Activated naive CD4-positive, alpha-beta T cell treated with anti-CD3 and anti-CD28 coated beads, Interleukin-2, amount 50 U/mL, for 16 hours (primary cell): ENCODE data around the gene SLC25A26.

Source experiments
- DNase-seq: peaks from one replicate; pipeline ENCODE4 v3.0.0-alpha.2; 2020

The SLC25A26 gene

DNA sequence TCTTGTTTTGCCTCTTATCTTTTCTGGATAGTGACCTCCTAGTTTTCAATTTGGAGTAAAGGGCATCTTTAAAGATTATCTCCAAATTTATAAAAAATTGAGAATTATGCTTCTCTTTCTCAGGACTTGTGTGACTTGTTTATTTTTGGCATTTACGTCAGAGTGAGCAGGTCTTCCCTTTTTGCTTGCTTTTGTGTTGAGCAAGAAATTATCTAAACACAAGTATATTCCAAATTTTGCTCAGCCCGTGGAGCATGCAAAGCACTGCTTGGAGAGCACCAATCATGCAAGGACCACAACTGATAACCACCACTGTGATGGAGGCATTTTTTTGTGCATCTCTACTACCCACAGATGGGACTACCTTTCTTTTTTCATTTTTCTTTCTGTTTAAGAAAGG, 7.1 kb downstream of the SLC25A26 start:
- DNase-seq = no peak

DNA sequence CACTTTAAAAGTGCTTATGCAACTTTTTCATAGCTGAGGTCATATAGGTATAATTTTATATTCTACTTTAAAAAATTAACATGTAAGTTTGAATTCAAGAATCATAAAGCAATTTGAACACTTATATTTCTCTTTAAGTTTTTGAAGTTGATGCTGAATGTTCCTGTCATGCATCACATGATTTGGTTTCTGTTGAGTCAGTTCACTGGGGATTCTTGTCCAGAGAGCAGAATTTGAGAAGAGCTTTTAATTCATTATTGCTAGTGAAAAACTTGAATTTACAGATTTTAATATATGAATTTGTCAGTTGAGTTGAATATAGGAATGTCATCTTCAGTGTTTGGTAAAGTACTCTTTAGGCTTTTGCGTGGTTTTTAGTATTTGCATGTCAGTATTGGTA, 7.9 kb downstream of the SLC25A26 start:
- no peak for DNase-seq

DNA sequence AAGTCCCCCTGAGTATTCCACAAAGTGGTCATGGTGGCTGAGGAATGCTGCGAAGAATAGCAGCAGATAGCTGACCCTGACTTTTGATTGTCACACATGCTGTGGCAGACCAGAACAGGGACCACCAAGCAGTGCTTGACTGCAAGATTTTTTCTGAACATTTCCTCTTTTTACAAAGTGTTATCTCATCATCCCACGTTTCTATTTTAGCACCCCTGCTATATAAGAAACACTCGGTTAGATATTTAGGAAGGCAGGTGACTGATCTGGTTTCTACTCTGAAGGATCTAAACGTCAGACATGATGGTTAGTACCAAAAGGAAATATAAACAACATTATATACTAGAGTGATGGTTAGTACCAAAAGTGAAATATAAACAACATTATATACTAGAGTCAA, 9.1 kb downstream of the SLC25A26 start:
- no peak for DNase-seq

DNA sequence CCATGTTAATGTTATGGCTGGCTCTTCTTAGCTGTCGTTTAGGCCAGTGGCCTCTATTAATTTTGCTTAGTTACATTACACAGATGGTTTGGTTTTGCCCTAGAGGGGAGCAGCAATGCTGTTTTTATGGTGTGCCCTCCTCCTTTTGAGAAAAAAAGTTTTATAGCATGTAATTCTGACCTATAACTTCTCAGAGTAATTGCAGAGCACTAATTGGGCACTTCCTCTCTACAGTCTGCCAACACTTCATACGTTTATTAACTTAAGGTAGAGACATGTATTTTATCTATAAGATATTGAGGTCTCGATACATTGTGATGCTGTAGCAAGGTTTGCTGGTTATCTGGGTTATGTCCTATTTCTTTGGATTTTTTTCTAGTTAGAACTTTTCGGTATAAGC, 12.2 kb downstream of the SLC25A26 start:
- DNase-seq = no peak

DNA sequence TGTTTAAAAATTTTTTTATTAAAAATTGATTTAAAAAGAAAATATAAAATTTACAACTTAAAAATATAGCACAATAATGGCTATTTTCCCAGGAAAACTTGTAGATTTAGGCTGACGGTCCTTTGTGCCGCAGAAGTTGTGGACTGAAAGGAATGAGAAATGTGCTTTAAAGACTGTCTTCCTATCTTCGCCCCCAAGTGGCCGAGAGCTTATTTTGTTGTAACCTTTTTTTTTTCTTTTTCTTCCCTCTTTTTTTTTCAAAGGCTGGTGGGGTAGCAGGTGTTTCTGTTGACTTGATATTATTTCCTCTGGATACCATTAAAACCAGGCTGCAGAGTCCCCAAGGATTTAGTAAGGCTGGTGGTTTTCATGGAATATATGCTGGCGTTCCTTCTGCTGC, 15.5 kb downstream of the SLC25A26 start:
- no peak for DNase-seq

DNA sequence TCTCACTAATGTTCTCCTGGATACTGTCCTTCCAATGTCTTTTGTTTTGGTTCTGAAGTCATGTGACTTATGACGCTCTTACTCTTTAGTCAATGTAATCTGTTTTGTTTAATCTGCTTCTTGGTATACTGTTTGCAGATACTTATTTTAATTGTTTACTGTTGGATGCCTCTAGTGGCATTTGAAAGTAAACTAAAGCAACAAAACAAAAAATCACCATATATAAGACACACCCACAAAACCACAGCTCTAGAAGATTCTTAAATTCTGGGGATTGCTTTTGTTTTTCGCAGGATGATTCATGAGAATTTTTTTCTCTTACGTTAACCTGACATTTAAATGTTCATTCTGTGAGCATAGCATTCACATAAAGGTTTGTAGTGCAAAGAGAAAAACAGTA, 16.8 kb downstream of the SLC25A26 start:
- DNase-seq = no peak

DNA sequence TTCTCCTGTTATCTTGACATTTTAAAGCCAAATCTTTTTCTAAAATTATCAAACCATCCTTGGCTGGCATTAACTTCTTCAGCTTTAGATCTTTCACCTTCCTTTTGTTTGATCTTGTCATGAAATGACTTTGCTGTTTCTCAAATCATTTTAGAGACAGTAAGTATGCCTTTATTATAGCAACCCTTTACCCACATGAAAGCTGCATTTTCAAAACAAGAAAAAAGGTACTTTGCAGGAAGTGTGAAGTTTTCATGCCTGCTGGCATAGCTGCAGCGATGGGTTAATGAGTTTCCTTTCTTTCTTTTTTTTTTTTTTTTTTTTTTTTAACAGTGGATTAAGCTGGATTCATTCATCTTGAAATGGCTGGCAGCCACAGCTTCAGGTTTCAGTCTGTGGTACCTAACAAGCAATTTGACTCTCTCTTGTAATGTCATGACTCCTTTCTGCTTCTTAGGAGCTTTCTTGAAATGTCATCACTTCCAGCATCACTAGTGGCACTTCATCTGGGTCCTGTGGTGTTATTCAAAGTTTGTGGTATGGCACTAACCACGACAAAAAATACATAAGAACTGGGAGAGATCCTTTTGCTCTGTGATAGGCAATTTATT, 18.8 kb downstream of the SLC25A26 start:
- DNase-seq = no peak

DNA sequence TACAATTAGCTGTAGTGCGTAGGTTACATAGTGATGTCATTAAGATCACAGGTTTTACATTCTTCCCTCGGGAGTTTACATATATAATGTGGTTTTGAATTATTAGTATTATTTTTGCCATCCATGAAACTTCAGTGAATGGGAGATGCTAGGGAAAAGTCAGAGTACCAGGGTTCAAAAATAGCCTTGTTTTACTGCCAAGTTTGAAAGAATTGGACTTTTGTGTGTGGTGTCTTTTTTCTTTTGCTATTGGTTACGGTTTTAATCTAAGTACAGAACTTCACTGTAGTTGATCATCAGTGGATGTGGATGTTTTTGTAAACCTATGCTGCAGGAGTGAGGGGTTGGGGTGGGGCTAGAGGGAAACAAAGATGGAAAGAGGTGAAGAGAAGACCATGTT, 20.7 kb downstream of the SLC25A26 start:
- no peak for DNase-seq

DNA sequence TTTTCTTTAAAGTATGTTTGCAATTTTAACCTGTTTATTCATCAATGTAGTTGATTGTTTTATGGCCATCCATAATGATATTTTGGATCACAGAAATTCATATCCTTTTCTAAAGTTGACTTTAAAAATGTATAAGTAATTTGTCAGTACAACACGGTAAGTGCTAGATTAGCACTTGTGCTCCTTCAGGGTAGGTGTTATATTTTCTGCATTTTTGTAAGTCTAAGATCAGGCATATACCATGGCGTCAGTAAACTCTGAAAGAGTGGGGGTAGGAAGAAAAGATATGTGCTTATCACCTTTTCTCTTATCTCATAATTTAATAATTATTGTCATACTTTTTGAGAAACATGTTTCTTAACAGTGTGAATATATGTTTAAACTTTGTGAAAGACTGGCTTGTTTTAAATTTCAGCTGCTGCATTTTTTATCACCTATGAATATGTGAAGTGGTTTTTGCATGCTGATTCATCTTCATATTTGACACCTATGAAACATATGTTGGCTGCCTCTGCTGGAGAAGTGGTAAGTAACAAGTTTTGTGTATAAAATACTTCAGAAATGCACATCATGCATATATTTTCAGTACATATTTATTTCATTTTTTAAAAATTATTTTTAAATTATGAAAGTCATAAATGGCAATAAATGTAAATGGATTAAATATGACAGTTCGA, 22.1 kb downstream of the SLC25A26 start:
- no peak for DNase-seq

DNA sequence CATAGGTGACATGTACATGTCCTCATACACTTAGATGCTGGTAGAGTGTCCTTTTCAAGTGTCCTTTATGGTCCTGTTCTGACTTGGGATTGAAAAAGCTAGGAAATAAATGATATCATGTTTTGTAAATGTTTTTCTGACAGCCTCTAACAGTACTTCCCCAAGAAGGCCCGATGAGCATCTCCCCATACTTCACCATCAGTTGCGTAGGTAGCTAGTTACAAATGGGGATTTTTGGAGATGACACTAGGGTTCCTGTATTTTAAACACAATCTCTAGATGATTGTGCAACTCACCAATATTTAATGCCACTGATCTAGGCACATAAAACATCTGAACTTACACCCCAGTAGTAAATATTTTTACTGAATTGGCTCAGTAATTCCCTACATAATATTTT, 27.8 kb downstream of the SLC25A26 start:
- no peak for DNase-seq

DNA sequence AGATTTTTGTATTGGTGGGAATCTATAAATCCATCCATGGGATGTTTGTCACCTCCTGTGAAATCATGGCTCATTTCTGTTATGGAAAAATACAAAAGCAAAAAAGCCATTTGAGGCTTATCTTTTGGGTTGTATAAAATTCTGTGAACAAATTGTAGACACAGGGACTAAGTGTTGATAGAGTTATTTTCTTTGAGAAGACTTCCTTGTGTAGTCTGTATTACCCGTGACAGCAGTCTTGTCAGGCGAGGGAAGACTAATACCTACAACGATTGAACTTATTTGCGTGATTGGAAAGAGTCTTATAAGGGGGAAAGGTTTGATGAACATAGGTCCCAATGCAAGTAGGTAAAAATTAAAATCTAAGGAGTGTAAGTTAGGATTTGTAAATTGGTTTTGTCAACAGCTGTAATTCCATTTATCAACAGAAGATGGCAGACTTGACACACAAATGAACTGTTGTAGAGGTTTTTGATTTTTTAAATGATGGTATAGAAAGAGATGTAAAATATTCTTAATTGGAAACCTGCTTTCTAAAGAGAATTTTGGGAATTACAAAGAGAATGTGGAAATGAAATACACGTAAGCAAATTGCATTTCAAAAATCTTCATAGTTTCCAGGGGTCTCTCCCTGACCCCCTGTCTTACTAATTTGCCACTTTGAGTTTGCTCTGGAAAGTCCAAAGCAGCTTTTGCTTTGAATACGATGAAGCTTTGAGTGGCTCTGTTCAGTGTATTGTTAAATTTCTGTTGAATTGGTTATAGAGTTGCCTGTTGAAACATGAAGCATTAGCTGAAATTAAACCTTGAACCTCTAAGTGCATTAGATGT, 33.2 kb downstream of the SLC25A26 start:
- DNase-seq = no peak

DNA sequence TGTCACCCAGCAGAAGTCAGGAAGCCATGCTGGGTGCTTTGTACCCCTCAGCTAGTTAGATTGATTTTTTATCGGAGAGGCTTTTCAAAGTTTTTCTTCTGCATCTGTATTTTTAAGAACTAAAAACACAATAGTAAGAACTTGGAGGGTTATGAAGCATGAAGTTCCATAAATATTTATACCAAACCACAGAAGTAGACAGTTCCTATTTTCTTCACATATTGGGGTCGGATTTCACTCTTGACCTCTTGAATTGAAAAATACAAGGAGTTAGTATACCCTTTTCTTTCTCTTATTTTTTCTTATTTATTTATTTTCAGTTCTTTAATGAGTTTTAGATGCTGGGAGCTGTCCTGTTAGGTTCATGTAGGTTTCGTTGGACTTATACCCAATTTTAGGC, 35.1 kb downstream of the SLC25A26 start:
- no peak for DNase-seq

DNA sequence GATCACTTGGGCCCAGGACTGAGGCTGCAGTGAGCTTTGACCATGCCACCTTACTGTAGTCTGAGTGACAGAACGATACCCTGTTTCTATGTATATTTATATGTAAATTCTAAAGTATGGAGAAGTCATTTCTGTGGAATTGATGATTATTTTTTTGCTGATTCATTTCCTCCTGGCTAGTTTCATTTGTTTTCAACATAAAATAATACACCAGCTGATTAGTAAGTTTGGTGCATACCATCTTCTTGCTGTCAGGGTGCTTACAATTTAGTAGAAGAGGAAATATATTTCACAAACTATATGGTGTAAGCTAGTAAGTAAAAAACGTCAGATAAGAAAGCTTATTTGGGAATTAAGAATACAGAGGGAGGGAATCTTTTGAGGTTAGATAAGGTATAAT, 36.0 kb downstream of the SLC25A26 start:
- DNase-seq = no peak

DNA sequence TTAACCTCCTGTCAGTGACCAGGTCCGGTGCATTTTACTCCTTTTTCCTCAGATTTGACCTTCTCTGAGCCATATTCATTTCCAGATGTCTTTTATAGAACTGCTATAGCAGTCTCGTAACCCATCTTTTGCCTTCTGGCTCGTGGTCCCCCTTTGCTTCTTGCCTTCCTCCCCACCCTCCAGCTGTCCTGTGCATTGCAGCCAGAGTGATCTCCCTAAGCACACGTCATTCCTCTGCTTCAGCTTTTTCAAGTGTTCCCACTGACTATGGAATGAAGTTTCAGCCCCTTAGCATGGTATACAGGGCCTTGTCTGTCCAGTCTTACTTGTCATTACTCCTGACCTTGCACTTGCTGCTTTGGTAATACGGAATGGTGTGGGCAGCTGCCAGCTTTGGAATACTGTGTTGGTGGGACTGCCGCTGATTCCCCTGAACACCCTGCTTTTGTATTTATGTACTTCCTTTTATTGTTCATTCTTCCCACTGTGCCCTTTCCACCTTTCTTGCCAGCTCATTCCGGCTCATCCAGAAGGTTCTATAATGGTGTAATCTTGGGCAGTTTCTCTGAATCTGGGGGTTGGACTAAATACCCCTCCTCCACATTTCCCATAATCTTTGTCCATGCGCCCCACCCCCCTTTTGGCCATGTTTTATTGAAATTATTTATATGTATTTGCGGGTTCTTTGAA, 38.9 kb downstream of the SLC25A26 start:
- DNase-seq = no peak

DNA sequence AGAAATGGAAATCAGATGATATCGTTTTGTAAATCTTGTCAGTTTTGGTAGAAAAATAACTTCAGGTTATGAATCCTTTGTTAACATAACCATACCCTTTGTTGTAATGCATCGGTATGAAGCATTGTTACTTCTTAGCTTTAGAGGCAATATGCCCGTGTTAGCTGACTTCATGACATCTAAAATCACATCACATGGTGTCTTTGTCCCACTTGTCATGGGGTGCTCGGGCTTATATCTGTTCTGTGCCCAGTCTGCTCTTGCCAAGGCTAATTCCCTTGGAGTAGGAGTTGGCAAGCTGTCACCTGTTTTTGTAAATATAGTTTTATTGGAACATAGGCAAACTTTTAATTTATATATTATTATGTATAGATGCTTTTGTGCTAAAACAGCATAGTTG, 39.6 kb downstream of the SLC25A26 start:
- DNase-seq = no peak

DNA sequence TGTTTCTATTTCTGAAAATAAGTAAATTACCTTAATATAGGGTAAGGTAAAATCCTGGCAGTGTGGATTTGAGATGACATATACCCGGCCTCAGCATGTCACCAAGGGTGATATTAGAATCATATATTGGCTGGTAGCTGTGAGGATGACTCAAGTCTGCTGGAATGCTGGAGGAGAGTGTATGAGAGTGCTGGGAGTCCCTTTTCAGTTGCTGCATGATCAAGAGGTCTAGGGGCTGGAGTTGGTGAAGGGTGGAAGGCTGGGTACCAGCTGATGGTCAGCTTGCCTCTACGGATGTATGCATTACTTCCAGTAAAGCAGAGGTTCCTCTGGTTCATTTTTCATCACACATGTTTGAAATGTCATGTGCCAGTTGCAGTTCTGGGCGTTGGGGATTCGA, 40.6 kb downstream of the SLC25A26 start:
- DNase-seq = no peak

DNA sequence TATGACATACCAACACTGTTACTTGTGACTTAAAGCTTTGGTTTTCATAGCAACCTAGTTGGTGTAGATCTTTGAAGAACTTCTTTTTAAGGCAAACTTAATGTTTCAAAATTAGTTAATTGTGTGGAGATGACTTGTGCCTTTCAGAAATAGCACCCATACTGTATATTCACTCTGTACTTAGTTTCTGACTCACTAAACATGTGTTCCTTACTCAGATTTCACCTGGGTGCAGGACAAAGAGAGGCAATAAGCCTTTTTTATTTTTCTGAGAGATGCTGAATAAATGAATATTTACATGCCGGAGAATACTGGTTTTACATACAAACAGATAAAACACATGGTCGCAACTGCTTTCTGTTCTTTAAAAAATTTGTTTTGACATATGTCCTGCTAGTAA, 44.8 kb downstream of the SLC25A26 start:
- no peak for DNase-seq

DNA sequence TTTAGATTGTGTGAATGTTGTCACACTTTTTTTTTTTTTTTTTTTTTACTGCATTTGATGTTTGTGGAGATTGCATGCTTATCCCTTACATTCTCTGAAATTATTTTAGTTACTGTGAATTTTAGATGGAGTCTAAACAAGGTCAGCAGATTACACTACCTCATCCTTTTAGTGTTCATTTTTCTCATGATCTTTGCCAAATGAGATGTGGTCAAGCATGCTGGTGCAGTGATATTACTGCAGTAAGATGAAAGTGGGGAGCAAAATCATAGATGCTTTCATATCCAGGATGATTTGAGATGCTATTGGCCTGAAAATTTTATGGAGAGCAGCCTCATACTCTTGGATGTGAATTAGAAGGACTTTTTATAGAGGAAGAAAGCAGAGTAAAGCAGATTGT, 45.8 kb downstream of the SLC25A26 start:
- no peak for DNase-seq

DNA sequence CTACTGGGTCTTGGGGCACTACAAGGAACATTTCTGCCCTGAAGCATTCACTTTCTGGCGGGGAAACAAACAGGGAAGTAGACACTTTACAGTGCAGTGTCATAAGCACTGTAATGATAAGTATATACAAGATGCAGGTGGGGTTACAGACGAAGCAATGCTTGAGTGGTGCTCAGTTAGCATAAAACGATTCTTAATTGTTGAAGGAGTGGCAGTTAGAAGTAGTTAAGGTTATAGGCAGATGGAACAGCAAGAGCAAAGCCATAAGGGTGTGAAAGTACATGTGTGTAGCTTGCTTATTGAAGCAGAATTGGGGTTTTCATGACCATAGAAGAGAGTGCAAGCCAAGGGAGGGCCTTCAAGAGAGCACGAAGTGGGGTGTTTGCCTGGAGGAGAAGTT, 46.2 kb downstream of the SLC25A26 start:
- DNase-seq = no peak

DNA sequence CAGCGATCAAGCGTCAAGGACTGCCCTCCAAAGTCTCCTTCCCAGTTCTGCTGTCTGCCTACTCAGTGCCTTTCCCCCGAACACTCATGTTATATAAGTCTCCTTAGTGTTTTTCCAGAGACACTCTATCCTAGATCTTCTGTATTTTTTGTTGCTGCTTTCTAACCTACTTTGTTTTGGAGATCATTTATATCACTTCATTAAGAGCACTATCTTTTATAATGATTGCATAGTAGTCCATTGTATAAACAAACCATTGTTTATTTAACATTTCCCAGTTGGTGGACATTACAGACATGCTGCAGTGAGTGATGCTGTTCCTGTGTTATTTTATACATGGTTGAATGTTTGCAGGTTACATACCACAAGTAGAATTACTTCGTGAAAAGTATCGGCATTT, 47.1 kb downstream of the SLC25A26 start:
- DNase-seq = no peak

DNA sequence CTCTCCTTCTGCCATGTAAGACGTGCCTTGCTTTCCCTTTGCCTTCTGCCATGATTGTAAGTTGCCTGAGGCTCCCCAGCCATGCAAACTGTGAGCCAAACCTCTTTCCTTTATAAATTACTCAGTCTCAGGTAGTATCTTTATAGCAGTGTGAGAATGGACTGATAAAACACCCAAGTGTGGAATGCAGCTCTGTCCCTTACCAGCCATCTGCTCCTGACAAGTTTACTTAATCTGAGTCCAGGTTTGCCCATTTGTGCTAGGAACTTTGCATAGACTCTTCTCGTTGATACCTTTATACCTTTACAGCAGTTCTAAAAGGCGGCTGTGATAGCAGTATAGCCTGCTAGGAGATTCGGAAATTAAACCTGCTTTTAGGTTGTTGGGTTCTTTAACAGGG, 48.1 kb downstream of the SLC25A26 start:
- DNase-seq = no peak

DNA sequence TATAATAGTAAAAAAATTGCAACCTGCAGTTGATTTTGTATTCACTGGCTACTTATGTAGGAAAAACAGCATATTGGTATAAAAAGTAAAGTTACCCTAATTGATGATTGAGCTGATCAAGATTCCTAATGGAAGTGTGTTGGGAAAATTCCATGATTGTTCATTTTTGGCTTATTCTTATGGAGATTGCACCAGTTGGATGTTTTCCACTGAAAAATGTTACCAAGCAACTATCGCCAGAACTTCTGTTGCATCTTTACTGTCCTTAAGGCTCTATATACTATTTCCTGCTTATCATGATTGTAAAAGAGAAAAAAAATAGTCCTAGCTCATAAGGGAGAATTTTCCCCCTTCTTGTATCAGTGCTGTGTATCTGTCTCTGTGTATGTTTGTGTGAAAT, 48.6 kb downstream of the SLC25A26 start:
- no peak for DNase-seq

DNA sequence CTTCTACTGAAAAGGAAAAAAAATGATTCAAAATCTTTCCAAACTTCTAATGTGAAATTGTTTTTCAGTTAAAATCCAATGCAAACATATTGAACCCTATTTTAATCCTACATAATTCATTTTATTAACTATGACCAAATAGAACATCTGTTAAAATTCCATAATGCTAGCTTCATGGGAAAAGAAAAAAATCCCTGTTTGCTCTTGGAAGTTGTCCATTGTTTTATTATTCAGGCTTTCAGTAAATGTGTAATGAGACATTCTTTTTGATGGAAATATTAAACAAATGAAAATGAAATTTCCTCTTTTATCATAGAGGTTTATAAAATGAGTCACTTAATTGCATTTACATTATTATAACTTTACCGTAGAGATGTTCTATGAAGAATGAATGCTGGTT, 49.5 kb downstream of the SLC25A26 start:
- no peak for DNase-seq

DNA sequence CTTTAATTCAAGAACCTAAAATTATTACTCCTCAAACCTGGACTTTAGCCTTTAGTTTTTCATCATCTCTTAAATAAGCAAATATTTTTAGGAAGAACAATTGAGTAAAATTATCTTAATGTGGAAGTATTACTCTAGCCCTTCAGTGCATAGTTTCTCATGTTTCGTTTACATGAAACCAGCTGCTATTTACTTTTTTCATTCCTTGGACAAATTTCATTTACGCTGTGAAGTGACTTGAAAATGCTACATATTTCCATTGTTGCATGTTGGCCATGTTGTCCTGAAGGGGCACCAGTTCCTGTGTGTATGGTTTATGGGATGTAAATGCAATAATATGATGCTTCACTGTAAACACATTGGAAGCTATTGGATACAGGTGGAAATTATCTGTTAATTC, 49.9 kb downstream of the SLC25A26 start:
- DNase-seq = no peak
